Measurements from ENCODE around the gene NR5A1. TPM values are rescaled to one million over a fixed set of nuclear protein-coding genes. Genes with fewer than 3 reads are reported as not detected.
A peak's percentile ranks its signal among the peaks of the same experiment; 100 is the strongest.

The NR5A1 gene
- total RNA-seq, 1 donor from 2014 or later = 1.2 TPM

GRCh38 chr9:124506433-124506832, 766 bp downstream of the NR5A1 start:
- DNase-seq (ENCODE audit: extremely low spot score in 2 of 2) = no peak
- peaks cover 14% of the 10 kb centered on the region for H3K4me1 ChIP-seq
- no peak overlapping the region for H3K27ac ChIP-seq
- TF ChIP-seq POLR2A (IDR thresholded peaks at IDR 0.05) = no peak
- TF ChIP-seq POLR2AphosphoS5 (IDR thresholded peaks at IDR 0.05; ENCODE audit: insufficient read depth in 1 of 2, low read depth in 1 of 2) = no peak
- TF ChIP-seq CTCF (IDR thresholded peaks at IDR 0.05) = no peak
- intact Hi-C loops (cut with DNase I) = no loop called here
- peaks cover 16% of the 10 kb centered on the region for H3K27me3 ChIP-seq
- no peaks in the 10 kb centered on the region for H3K9me3 ChIP-seq
- H3K4me3 ChIP-seq = no peak overlapping the region
- H3K36me3 ChIP-seq = no peaks in the 10 kb centered on the region

GRCh38 chr9:124505901-124506346, 1.3 kb downstream of the NR5A1 start:
- no peaks in the 10 kb centered on the region for H3K36me3 ChIP-seq
- H3K4me3 ChIP-seq = no peak overlapping the region
- H3K27me3 ChIP-seq = peaks cover 16% of the 10 kb centered on the region
- DNase-seq (ENCODE audit: extremely low spot score in 2 of 2) = no peak
- H3K4me1 ChIP-seq = peaks cover 14% of the 10 kb centered on the region
- intact Hi-C loops (cut with DNase I) = no loop called here
- no peak for TF ChIP-seq POLR2AphosphoS5 (IDR thresholded peaks at IDR 0.05; ENCODE audit: insufficient read depth in 1 of 2, low read depth in 1 of 2)
- TF ChIP-seq CTCF (IDR thresholded peaks at IDR 0.05) = no peak
- TF ChIP-seq POLR2A (IDR thresholded peaks at IDR 0.05) = no peak
- no peaks in the 10 kb centered on the region for H3K9me3 ChIP-seq
- no peak overlapping the region for H3K27ac ChIP-seq

GRCh38 chr9:124505006-124505900, 1.9 kb downstream of the NR5A1 start:
- no peak for DNase-seq (ENCODE audit: extremely low spot score in 2 of 2)
- no peaks in the 10 kb centered on the region for H3K9me3 ChIP-seq
- H3K27ac ChIP-seq = no peak overlapping the region
- H3K27me3 ChIP-seq = peaks cover 16% of the 10 kb centered on the region
- H3K4me3 ChIP-seq = no peak overlapping the region
- peaks cover 14% of the 10 kb centered on the region for H3K4me1 ChIP-seq
- no peaks in the 10 kb centered on the region for H3K36me3 ChIP-seq
- TF ChIP-seq CTCF (IDR thresholded peaks at IDR 0.05) (no peak), POLR2A (IDR thresholded peaks at IDR 0.05) (no peak), POLR2AphosphoS5 (IDR thresholded peaks at IDR 0.05; ENCODE audit: insufficient read depth in 1 of 2, low read depth in 1 of 2) (no peak)
- intact Hi-C loops (cut with DNase I) = no loop called here

- peaks cover 16% of the 10 kb centered on the region for H3K27me3 ChIP-seq
- H3K4me1 ChIP-seq = peaks cover 14% of the 10 kb centered on the region
Measured at GRCh38 chr9:124504530-124505005, 2.6 kb downstream of the NR5A1 start.

More at GRCh38 chr9:124504530-124505005, 2.6 kb downstream of the NR5A1 start:
- TF ChIP-seq CTCF (IDR thresholded peaks at IDR 0.05) (no peak), POLR2AphosphoS5 (IDR thresholded peaks at IDR 0.05; ENCODE audit: insufficient read depth in 1 of 2, low read depth in 1 of 2) (no peak), POLR2A (IDR thresholded peaks at IDR 0.05) (no peak)
- Histone ChIP-seq H3K4me3 (peak overlapping the region in 1 of 2 donors; percentile 8), H3K27ac (no peak overlapping the region), H3K36me3 (no peaks in the 10 kb centered on the region), H3K9me3 (no peaks in the 10 kb centered on the region)
- intact Hi-C loops (cut with DNase I) = no loop called here
- no peak for DNase-seq (ENCODE audit: extremely low spot score in 2 of 2)

All from vagina (tissue), 2 donors.